OCI-LY7 (cell line): ENCODE results near the gene PEPD. TPM values are rescaled to one million over a fixed set of nuclear protein-coding genes. Genes with fewer than 3 reads are reported as not detected.

Source experiments
- BruUV-seq: library from RNA; stranded (reverse); fragments of 400-500 nt; replicated peaks from 2 replicates; lab custom pipeline; 2021; lab: Mats Ljungman, UMichigan
- CTCF ChIA-PET: fragments of 300-600 bp; sonication (Branson Sonifier 250); formaldehyde crosslinking; loops from one replicate; lab custom pipeline; 2022; ENCODE audit warnings: antibody characterized with exemption; ENCODE audit not compliant: unreplicated experiment; lab: Charles Lee
- POLR2A ChIA-PET: fragments of 300-600 bp; sonication (Branson Sonifier 250); formaldehyde crosslinking; loops from one replicate; lab custom pipeline; 2022; ENCODE audit warnings: antibody characterized with exemption; lab: Charles Lee
- DNase-seq: peaks from one replicate; pipeline ENCODE4 v3.0.0-alpha.2; 2015; ENCODE audit warnings: low spot score
- H2AFZ ChIP-seq: fragments of 200-600 bp; sonication (generic), shearing (Covaris generic); 2 replicates; pipeline ENCODE4 v1.6.1; 2014; ENCODE audit warnings: mild to moderate bottlenecking, antibody characterized with exemption, low read length, moderate library complexity
- H3K27ac ChIP-seq: fragments of 200-600 bp; sonication (generic); 2 replicates; pipeline ENCODE4 v1.5.1; 2014; ENCODE audit warnings: mixed run types, low read depth, mild to moderate bottlenecking, moderate library complexity, low read length, inconsistent platforms; ENCODE audit not compliant: poor library complexity, severe bottlenecking
- H3K36me3 ChIP-seq: fragments of 200-600 bp; sonication (generic); 2 replicates; pipeline ENCODE4 v1.6.1; 2014; ENCODE audit warnings: mild to moderate bottlenecking, antibody characterized with exemption, low read length, moderate library complexity, mixed read lengths; ENCODE audit not compliant: insufficient read depth
- H3K4me1 ChIP-seq: fragments of 200-600 bp; sonication (generic); 2 replicates; pipeline ENCODE4 v1.5.1; 2014; ENCODE audit warnings: mild to moderate bottlenecking, low read length; ENCODE audit not compliant: insufficient read depth, poor library complexity, severe bottlenecking
- H3K4me2 ChIP-seq: fragments of 200-600 bp; sonication (generic); 2 replicates; pipeline ENCODE4 v1.6.1; 2014; ENCODE audit warnings: mild to moderate bottlenecking, low read length
- H3K4me3 ChIP-seq: fragments of 200-600 bp; sonication (generic); 2 replicates; pipeline ENCODE4 v1.5.1; 2014; ENCODE audit warnings: mild to moderate bottlenecking, low read depth, low read length; ENCODE audit not compliant: poor library complexity, severe bottlenecking
- H3K79me2 ChIP-seq: fragments of 200-600 bp; sonication (generic); 2 replicates; pipeline ENCODE4 v1.6.1; 2016; ENCODE audit warnings: low read depth, mild to moderate bottlenecking, low read length, moderate library complexity, mixed read lengths; ENCODE audit not compliant: insufficient read depth
- H3K9me2 ChIP-seq: fragments of 200-600 bp; sonication (generic); 2 replicates; pipeline ENCODE4 v1.6.1; 2016; ENCODE audit warnings: mild to moderate bottlenecking, low read length, mixed read lengths; ENCODE audit not compliant: insufficient read depth
- H3K9me3 ChIP-seq: fragments of 200-600 bp; sonication (generic); 2 replicates; pipeline ENCODE4 v1.6.1; 2014; ENCODE audit warnings: mild to moderate bottlenecking, mixed run types, low read length, mixed read lengths
- H4K20me1 ChIP-seq: fragments of 200-600 bp; sonication (generic); 2 replicates; pipeline ENCODE4 v1.6.1; 2014; ENCODE audit warnings: mild to moderate bottlenecking, antibody characterized with exemption, low read length, moderate library complexity, mixed read lengths; ENCODE audit not compliant: insufficient read depth
- EZH2phosphoT487 ChIP-seq: fragments of 200-600 bp; sonication (generic); IDR thresholded peaks from 2 replicates; pipeline ENCODE4 v1.6.1; 2018; ENCODE audit warnings: low read depth, borderline replicate concordance, mild to moderate bottlenecking, mixed run types, antibody characterized with exemption, low read length, moderate library complexity, mixed read lengths
- intact Hi-C: fragments of 100-400 bp; cut with micrococcal nuclease; formaldehyde crosslinking; loops from one replicate; pipeline ENCODE4 v1.10.0; 2022; ENCODE audit not compliant: unreplicated experiment
- total RNA-seq, 2 experiments: library from RNA; depleted of rRNA in 1 of 2; stranded (reverse); fragments of >200 nt in 1 of 2; shearing (Covaris generic) in 1 of 2; gene quantifications; 2 replicates each; pipeline ENCODE4 v1.2.3, GENCODE V29; 2014 to 2022
- TF ChIP-seq, protein P1 (sequence below): fragments of 200-600 bp; sonication (generic); conservative IDR thresholded peaks from 2 replicates; pipeline ENCODE4 v1.5.1; 2014; ENCODE audit warnings: mild to moderate bottlenecking, antibody characterized with exemption, low read length, moderate library complexity, mixed read lengths

Gene PEPD
- total RNA-seq, 2 experiments from 2014 or later = 24.4 to 29.7 TPM

DNA sequence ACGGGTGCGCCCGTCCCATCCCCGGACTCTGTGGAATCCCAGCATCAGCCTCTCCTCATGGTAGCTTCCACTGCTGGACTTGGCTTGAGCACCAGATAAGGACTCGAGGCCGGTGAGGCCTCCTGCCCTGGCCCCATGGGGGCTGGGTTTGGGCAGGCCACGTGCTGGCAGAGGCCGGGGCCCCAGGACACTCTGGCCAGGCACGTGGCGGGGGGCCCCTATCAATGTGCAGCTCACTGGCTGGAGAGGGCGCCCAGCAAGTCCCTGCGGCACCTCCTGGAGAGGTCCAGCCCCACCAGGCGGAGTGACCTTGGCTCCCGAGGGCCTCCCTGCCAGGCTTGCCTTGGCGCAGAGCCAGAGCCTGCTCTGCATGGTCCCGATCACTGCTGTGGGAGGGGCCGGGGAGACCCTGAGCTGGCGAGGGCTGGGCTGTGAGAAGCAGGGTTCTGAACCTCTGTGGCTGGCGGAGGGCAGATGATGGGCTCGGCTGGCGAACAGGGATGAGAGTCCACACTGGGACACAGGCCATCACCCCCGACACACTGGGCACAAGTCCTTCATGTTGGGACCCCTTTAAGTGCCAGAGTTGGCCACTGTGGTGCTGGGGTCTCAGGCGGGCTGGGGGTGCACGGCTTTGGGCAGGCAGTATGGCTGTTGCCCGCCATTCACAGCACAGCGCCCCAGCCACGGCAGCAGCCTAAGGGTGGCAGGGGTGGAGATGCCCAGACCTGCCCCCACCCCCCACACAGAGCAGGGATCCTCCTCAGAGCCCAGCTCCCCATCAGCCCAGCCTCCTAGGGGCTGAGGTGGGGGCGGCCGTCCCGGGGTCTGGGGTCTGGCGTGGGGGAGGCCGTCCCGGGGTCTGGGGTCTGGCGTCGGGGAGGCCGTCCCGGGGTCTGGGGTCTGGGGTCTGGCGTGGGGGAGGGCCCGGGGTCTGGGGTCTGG, 129.0 kb downstream of the PEPD start:
- ChIA-PET CTCF (no interaction called here), POLR2A (no interaction called here)
- Histone ChIP-seq H3K9me3 (no peaks in the 10 kb centered on the region), H3K4me3 (no peak overlapping the region), H3K27ac (no peak overlapping the region), H3K79me2 (no peaks in the 10 kb centered on the region), H3K9me2 (no peaks in the 10 kb centered on the region), H3K36me3 (no peaks in the 10 kb centered on the region), H2AFZ (no peak overlapping the region), H4K20me1 (no peaks in the 10 kb centered on the region), H3K4me2 (no peak overlapping the region), H3K4me1 (no peaks in the 10 kb centered on the region)
- BruUV-seq = no TSS peak
- intact Hi-C loops = no loop called here
- DNase-seq = no peak
- no peak for TF ChIP-seq EZH2phosphoT487
- TF ChIP-seq, protein P1, sequence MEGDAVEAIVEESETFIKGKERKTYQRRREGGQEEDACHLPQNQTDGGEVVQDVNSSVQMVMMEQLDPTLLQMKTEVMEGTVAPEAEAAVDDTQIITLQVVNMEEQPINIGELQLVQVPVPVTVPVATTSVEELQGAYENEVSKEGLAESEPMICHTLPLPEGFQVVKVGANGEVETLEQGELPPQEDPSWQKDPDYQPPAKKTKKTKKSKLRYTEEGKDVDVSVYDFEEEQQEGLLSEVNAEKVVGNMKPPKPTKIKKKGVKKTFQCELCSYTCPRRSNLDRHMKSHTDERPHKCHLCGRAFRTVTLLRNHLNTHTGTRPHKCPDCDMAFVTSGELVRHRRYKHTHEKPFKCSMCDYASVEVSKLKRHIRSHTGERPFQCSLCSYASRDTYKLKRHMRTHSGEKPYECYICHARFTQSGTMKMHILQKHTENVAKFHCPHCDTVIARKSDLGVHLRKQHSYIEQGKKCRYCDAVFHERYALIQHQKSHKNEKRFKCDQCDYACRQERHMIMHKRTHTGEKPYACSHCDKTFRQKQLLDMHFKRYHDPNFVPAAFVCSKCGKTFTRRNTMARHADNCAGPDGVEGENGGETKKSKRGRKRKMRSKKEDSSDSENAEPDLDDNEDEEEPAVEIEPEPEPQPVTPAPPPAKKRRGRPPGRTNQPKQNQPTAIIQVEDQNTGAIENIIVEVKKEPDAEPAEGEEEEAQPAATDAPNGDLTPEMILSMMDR = no peak

DNA sequence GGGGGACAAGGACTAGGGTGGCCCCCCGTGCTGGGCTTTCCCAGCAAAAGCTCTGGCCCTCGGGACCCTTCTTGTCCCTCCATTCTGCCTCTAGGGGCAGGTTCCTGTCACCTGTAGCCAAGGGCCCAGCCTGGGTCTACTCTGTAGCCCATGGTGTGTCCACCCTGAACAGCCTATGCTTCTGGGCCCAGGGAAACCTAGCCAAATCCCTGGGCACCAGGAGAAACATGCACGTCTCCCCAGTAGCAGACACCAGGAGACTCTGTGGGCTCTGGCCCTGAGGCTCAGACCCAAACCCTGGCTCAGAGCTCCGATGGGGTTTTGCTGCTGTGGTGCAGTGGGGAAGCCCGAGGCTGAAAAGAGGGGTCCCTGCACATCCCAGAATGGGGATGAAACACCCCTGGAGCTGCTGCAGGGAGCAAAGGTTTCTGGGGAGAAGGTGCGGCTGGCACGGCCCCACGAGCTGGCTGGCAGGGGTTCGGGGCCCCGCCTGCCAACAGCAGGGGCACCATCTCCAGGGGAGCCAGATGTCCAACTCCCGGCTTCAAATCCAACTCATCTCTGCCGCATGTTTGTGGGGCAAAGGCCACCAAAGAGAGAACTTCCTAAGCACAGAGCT, 129.9 kb downstream of the PEPD start:
- Histone ChIP-seq H3K9me3 (no peaks in the 10 kb centered on the region), H2AFZ (no peak overlapping the region), H3K79me2 (no peaks in the 10 kb centered on the region), H4K20me1 (no peaks in the 10 kb centered on the region), H3K4me3 (no peak overlapping the region), H3K27ac (no peak overlapping the region), H3K4me1 (no peaks in the 10 kb centered on the region), H3K4me2 (no peak overlapping the region), H3K9me2 (no peaks in the 10 kb centered on the region), H3K36me3 (no peaks in the 10 kb centered on the region)
- DNase-seq = no peak
- intact Hi-C loops = no loop called here
- TF ChIP-seq, protein P1 = no peak
- no peak for TF ChIP-seq EZH2phosphoT487
- POLR2A ChIA-PET = no interaction called here
- no TSS peak for BruUV-seq
- CTCF ChIA-PET = no interaction called here
